Neuronal stem cell (in vitro differentiated cells): ENCODE data around the gene RBM25. TPM values are rescaled to one million over a fixed set of nuclear protein-coding genes. Genes with fewer than 3 reads are reported as not detected.

Source experiments
- small RNA-seq: library from polyadenylated mRNA; stranded (forward); fragments of <200 nt; extraction: miRNeasy Mini kit (QIAGEN cat#:217004); gene quantifications from one replicate; pipeline ENCODE3, GENCODE V24; 2013; ENCODE audit not compliant: insufficient read depth

Gene RBM25

Small RNA genes within 50 kb of the gene (small RNA-seq; reads per million reads assigned to genes)
- gene RN7SL586P = not detected
